ENCODE data around the gene PTPRN2.
"Not testable (repeated sequence)": the region's sequence is repeated elsewhere in the genome, so short reads cannot be mapped to it uniquely, and the experiment has no call there.

Gene PTPRN2

DNA sequence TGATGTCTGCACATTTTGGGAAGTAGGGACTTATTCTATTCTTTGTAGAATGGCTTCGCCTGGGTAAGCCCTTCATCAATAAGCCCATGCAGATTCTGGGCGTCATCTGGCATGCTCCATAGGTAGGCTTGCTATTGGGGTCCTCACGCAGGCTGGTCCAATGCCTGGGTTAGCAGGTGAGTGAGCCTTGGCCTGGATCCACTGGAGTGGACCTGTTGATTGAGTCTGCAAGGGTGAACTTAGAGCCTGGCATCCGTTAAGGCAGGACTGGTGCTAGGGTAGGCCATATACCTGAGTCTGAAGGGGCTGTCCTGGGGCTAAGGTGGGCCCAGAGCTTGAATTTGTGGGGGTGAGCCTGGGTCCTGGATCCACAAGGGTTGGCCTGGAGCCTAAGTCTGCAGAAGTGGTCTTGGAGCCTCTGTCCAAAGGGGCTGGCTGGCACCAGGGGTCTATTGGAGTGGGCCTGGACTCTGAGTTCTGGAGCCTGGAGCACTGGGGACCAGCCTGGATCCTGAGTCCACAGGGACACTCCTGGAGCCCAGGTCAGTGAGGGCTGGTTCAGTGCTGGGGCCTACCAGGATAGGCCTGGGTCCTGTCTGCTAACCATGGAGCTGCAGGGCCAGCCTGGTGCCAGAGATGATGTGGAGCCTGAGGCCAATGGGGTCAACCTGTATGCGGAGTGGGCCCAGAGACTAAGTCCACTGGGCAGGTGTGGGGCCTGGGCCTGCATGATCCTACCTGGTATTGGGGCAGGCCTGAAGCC is 297.7 kb downstream of the PTPRN2 start:
- FAIRE-seq = no peak

DNA sequence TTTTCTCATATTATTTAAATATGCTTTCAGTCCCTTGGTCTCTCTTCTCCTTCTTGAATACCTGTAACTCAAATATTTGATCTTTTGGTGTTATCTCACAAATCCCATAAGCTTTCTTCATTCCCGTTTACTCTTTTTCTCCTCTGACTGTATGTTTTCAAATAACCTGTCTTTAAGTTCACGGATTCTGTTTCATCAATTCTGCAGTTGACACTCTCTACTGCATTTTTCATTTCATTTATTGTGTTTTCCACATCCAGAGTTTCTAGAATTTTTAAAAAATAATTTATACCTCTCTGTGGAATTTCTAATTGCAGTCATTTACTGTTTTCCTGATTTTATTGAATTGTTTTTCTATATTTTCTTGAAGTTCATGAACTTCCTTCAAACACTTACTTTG is 298.4 kb downstream of the PTPRN2 start:
- no peak for FAIRE-seq

DNA sequence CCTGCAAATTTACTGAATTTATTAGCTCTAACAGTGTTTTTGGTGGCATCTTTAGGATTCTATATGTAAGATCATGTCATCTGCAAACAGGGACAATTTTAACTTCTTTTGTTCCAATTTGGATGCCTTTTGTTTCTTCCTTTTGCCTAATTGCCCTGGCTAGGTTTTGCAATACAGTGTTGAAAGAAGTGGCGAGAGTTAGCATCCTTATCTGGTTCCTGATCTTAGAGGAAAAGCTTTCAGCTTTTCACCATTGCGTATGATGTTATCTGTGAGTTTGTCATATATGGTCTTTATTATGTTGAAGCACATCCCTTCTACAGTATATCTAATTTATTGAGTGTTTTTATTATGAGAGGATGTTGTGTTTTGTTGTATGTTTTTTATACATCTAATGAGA is 301.4 kb downstream of the PTPRN2 start:
- FAIRE-seq = no peak

DNA sequence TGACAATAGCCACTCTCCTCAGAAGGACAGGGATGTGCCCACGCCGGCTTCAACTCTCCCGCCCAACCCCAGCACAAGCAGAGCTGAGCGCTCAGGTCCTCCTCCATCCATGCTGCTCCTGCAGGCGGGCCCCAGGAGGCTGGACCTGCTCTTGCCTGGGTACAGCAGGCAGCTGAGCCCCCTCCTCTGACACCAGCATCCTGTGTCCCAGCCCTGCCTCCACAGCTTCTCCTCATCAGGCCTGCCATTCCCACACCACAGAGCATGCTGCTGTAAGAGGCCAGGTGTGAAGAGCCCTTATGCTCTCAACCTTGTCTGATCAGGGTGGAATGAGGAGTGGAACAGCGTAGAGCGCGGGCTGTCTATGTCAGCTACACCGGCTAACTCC is 302.2 kb downstream of the PTPRN2 start:
- no peak for FAIRE-seq

DNA sequence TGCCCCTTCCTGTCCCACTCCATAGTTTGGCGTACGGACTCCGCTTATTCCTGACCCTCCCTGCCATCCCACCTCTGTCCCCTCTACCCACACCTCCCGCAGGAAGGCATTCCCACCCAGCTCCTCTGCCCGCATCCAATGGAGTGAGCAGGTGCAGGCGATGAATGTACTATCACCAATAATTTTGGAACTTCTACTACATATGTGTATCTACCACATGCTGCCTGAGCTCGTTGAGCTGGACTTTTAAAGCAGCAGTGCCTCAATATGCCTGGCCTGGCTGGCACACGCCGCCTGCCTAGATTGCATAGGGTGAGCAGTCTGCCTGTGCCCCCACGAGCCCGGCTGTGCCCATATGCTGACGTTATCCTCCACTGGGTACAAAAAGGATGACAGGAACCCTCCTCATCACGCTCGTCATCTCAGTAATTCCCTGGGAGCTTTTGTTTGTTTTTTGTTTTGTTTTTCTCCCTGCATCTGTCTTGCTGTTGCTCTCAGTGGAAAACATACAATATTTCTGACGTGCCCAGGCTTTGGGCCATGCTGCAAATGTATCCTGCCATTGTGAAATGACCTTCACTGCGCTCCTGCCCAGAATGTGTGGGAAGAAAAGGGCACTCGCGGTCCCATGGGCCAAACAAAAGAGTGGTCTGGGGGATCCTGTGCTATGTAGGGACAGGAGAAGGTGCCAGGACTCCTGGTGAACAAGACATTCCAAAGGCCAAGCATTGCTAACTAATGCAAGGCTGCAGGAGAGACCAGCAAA is 302.8 kb downstream of the PTPRN2 start:
- no peak for FAIRE-seq

DNA sequence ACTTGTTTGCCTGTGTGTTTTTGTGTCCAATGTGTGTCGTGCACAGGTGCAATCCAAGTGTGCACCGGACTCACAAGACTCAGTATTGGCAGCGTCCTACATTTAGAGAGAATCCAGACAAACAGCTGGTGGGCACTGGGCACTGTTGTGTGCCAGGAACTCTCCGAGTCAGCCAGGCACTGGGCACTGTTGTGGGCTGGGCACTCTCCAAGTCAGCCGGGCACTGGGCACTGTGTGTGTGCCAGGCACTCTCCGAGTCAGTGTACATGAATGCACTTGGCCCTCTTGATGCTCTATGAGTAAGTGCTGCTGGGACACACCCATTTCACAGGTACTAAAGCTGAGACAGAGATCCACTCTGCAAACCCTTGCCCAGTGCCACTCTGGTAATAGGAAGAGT is 303.5 kb downstream of the PTPRN2 start:
- no peak for FAIRE-seq

DNA sequence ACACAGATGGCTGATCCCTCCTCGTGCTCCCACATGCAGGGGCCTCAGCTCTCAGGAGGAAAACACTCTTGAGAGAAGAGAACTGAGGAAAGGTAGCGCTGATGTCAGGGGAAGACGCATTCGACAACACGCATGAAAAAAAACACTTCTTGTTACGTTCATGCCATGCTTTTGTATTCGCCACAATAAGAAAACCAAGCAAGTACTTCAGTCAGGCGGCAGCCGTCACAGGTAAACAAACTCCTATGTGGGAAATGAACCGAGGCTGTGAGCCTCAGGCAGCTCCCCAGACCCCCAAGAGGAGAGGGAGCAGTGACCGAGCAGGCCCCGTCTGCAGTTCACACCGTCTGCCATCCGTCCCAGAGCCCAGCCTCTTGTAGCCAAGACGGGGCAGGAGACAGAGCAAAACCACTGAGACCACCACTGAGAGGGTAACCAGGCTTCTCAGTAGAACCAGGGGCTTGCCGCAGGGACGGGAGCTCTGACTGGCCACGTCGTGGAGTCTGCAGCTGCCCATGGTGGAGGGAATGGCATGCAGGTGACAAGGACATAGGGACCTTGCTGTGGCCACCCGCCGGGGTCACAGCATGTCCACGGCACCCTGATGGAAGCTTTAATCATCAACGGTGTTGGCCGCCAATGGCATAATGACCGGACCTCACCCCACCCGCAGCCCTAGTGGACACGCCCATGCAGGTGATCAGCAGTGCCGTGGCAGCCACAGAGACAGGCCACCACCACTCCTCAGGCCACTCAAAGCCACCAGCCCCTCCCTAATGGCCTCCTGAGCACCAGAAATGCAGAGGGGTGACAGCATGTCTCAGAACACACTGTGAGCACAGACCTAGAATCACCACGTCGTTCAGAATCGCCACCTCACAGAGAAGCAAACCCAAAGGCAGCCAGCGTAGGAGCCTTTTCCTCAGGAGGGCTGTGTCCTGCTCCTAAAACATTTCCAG is 304.3 kb downstream of the PTPRN2 start:
- no peak for FAIRE-seq

DNA sequence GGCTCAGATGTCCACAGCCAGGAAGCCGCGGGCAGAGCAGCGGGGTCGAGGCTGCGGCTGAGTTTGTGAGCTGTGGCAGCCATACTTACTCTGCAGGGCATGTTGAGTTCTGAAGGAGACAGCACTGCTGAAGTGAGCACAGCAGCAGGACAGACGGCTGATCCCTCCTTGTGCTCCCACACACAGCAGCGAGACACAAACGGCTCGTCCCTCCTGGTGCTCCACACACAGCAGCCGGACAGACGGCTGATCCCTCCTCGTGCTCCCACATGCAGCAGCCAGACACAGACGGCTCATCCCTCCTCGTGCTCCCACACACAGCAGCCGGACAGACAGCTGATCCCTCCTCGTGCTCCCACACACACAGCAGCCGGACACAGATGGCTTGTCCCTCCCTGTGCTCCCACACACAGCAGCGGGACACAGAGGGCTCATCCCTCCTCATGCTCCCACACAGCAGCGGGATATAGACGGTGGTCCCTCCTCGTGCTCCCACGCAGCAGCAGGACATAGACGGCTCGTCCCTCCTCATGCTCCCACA is 305.1 kb downstream of the PTPRN2 start:
- no peak for FAIRE-seq

DNA sequence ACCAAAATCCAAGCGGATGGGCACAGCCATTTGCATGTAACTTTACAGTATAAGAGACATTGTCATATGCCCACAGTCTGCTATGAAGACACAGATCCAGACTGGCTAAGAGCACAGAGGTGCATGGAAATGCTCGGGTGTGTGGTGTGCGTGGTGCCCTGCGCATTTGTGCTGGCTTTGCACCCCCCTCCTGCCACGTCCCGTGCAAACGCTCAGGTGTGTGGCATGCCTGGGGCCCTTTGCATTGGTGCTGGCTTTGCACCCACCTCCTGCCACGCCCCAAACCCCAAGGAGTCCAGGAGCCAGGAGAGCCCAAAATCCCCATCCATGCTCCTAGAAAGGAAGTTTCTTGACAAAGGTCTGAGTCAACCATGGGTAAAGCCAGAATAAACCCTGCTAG is 306.2 kb downstream of the PTPRN2 start:
- no peak for FAIRE-seq

DNA sequence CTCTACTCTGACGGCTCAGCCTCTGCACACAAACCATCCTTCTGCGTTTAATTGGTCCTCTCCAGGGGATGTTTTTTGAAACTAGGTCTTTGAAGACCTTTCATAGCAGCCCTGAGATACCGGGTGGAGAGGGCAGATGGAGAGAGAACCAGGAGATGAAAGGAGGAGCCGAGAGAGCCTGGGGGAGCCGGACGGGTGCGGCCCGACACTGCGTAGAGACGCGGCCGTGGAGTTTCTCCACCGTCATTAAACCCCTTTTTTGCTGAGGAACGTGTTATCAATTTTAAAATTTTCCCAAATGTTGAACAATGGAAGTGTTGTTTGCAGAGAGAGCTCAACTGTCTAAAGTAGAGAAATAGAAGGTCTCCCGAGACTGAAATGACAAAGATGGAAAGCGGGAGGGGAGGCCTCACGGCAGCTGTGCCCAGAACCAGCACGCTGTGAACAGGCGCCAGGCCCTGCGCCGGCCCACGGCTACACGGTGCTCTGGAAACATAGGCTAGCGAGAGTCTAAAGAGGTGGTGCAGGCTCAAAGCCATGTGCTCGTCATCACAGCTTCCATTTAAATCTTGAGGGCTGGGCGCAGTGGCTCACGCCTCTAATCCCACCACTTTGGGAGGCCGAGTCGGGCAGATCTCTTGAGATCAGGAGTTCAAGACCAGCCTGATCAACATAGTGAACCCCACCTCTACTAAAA is 307.0 kb downstream of the PTPRN2 start:
- FAIRE-seq = no peak

DNA sequence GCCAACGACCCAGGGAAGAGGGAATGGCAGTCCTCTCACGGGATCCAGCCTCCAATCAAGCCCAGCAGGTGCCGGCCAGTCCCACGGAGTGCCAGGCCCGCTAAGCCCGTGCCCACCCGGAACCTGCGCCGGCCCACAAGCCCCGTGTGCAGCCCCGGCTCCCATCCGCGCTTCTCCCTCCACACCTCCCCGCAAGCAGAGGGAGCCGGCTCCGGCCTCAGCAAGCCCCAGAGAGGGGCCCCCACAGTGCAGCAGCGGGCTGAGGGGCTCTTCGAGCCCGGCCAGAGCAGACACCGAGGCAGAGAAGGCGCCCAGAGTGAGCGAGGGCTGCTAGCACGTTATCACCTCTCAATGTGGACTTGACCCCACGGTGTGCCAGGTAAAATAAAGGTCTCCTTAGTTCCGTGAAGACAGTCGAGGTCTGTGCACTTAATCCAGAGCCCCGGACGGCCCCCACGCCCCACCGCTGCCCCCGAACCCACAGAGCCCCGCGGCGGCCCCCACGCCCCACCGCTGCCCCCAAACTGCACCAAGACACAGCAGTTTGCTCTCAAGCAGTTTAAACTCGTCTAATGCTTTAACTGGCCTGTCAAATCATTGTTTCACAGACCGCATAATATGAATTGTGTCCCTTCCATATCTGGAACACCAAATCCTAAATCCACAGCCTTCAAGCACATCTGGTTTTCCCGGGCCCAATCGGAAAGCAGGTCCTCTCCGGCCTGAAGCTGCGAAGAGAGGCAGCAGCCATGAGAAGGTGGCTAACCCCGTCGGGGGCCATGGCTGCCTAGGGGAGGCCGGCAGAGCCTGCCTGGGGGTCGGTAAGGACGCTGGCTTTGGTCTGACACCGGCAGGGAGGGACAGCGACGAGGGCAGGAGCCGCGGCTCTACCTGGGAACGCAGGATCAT is 307.8 kb downstream of the PTPRN2 start:
- FAIRE-seq = no peak

DNA sequence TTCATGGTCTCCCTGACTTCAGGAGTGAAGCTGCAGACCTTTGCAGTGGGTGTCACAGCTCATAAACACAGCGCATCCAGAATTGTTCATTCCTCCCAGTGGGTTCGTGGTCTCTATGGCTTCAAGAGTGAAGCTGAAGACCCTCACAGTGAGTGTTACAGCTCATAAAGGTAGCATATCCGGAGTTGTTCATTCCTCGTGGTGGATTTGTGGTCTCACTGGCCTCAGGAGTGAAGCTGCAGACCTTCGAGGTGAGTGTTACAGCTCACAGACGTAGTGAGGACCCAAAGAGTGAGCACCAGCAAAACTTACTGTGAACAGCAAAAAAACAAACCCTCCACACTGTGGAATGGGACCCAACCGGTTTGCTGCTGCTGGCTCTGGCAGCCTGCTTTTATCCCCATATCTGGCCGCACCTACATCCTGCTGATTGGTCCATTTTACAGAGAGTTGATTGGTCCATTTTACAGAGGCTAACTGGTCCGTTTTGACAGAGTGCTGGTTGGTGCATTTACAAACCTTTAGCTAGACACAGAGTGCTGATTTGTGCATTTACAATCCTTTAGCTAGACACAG is 308.8 kb downstream of the PTPRN2 start:
- FAIRE-seq = no peak

DNA sequence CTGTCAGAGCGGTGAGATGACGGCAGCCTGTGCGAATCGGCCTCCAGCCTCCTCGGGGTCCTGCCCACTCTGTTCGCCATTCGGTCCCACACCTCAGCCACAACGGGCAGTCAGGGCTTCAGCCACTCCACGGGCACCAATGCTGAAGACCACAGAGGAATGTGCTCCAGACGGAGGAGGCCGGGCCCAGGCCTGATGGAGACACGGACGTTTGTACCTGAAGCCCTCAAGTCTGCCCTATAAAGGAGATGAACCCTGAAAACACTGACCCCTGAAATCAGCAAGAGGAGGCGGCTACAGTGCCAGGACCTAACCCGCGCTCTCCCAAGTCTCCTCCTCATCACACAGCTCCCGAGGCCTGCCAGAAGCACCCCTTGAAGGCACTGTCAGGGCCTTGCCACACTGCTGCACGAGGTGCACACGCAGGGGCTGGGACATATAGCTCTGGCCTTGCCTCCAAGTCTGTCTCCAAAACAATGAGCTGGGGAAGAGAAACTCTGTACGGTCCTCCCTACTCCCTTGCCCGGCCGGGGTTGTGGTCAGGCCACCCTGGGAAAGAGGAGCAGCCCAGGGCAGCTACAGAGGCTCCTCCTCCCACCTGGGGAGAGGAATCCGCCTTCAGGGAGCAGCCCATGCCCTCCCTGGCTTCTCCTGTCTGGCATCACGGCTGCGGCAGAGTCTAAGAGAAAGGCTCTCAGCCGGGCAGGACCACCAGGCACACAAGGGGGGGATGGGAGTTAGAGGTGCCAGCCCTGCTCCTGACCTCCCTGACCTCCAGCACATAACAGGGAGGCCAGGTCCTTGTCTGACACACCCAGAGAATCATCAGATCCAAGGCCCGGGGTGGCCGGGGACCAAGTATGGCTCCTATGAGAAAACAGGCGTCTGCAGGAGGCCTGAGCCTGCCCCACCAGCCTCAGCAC is 310.1 kb downstream of the PTPRN2 start:
- FAIRE-seq = no peak

DNA sequence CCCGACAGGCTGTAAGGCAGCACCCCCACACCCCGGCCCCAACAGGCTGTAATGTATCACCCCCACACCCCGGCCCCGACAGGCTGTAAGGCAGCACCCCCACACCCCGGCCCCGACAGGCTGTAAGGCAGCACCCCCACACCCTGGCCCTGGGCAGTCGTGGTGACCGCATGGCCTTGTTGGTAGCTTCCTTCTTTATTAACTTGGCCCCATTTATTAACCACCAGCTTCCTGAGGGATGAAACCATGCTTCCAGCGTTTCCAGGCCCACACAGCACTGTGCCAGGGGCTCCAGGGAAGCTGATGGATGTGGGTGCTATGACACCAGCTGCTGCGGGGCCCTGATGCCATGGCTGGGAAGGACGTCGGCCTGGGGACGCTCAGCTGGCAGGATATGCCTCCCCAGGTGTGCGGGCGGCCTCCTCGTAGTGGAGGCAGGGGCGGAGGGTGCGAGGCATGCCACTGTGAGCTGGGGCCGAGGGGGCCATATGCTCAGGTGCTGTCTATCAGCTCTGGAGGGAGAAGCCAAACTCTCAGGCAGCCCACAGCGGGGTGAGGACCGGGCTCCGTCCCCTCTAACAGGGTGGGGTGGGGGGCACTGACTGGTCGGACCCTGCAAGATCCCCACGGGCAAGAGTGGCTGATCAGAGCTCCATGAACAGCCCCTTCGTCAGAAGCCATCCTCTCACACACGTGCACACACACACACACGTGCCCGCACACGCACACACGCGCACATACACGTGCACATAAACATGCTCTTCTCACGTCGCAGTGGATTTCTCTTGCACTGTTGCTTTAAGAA is 311.0 kb downstream of the PTPRN2 start:
- no peak for FAIRE-seq

DNA sequence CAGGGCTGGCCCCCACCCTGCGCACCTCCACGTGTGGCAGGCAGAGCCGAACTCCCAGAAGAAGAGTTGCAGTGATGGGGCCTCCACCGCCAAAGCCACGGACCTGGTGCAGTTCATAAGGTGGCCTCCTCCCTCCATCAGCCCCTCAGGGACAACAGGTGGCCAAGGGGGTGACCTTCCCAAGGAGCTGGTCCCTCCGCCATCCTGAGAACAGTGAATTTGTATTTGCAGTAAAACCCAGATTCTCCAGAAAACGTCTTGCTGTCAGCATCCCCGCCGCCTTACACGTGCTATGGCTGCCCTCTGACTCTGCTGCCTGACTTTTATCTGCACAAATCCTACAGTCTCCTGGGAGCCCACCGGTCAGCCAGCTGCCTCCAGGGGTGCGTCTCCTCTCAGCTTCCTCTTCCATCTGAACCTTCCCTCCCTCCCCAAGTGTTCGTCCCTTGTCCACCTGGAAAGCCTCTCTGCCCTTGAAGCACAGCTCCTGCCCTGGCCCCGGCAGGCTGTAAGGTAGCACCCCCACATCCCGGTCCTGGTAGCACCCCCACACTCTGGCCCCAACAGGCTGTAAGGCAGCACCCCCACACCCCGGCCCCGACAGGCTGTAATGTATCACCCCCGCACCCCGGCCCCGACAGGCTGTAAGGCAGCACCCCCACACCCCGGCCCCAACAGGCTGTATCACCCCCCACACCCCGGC is 311.8 kb downstream of the PTPRN2 start:
- no peak for FAIRE-seq

DNA sequence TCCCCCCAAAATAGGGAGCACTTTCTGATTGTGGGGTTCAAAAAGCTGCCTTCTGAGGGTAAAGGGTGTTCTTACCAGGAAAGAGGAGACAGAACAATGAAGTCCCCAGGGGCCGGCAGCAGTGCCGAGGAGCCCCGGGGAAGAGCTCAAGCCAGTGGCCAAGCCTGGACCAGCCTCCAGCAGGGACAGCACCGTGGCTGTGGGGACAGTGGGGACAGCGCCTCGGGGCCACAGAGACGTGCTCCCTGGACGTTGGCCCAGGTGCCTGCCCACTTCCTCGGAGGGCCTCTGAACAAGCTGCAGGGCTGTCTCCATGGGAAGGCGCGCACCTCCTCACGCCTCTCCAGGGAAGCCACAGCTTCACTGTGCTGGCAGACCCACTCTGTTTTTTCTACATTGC is 312.6 kb downstream of the PTPRN2 start:
- no peak for FAIRE-seq

DNA sequence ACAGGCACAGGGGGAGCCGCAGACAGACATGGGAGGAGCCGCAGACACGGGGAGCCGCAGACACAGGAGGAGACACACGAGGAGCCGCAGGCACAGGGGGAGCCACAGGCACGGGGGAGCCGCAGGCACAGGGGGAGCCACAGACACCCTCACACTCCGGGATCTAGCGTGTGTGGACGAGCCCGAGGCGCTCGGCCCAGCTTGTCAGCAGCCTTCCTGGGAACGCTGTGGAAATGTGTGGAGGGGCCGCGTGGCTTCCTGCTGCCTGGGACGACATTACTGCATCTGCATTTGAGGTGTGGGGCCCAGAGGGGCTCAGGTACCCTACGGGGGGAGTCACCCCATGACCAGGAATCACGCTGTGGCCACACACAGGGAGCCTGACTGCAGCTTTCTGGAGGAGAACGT is 313.2 kb downstream of the PTPRN2 start:
- FAIRE-seq = no peak

DNA sequence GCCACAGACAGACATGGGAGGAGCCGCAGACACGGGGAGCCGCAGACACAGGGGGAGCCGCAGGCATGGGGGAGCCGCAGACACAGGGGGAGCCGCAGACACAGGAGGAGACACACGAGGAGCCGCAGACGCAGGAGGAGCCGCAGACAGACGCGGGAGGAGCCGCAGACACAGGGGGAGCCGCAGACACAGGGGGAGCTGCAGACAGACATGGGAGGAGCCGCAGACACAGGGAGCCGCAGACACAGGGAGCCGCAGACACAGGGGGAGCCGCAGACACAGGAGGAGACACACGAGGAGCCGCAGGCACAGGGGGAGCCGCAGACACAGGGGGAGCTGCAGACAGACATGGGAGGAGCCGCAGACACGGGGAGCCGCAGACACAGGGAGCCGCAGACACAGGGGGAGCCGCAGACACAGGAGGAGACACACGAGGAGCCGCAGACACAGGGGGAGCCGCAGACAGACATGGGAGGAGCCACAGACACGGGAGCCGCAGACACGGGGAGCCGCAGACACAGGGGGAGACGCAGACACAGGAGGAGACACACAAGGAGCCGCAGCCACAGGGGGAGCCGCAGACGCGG is 313.8 kb downstream of the PTPRN2 start:
- FAIRE-seq = not testable (repeated sequence)

Measured in islet of Langerhans (tissue), 1 donor.